ENCODE data around the gene GRN. TPM values are rescaled to one million over a fixed set of nuclear protein-coding genes. Genes with fewer than 3 reads are reported as not detected.

GRN gene
- total RNA-seq, 3 donors from 2014 or later (not counting 1 experiment from before 2014, with no cell fraction given) = 42.4 to 69.8 (median 55.6) TPM

GRCh38 chr17:44355642-44356099 lies 10.6 kb downstream of the GRN start:
- H3K4me3 ChIP-seq (ENCODE audit: low read length) = no peak overlapping the region
- no peak overlapping the region for H3K4me3 Mint-ChIP-seq
- no peak overlapping the region for H3K27ac Mint-ChIP-seq
- H3K9me3 ChIP-seq (ENCODE audit: control insufficient read depth, insufficient read depth, low read length) = no peaks in the 10 kb centered on the region
- H3K4me1 ChIP-seq (ENCODE audit: control insufficient read depth, insufficient read depth, low read length) = peaks cover 7% of the 10 kb centered on the region
- ATAC-seq (no peak), DNase-seq (peak in 1 of 2 donors; percentile 6)
- WGBS (ENCODE audit: insufficient coverage) = 88% methylated on average over 17 of the region's 17 CpGs
- intact Hi-C loops (cut with micrococcal nuclease) = no loop called here
- no peaks in the 10 kb centered on the region for H3K9me3 Mint-ChIP-seq
- H3K27me3 ChIP-seq (ENCODE audit: control insufficient read depth, insufficient read depth, low read length) = no peaks in the 10 kb centered on the region
- H3K27ac ChIP-seq (ENCODE audit: low read length) = no peak overlapping the region
- no peaks in the 10 kb centered on the region for H3K36me3 Mint-ChIP-seq
- no peak for TF ChIP-seq CTCF (IDR thresholded peaks at IDR 0.05)
- H3K27me3 Mint-ChIP-seq (ENCODE audit: low read depth in 2 of 2) = peaks cover 7 to 11% of the 10 kb centered on the region in 2 donors
- peaks cover 7% of the 10 kb centered on the region for H3K36me3 ChIP-seq (ENCODE audit: control insufficient read depth, insufficient read depth, low read length)
- H3K4me1 Mint-ChIP-seq = no peaks in the 10 kb centered on the region

DNA sequence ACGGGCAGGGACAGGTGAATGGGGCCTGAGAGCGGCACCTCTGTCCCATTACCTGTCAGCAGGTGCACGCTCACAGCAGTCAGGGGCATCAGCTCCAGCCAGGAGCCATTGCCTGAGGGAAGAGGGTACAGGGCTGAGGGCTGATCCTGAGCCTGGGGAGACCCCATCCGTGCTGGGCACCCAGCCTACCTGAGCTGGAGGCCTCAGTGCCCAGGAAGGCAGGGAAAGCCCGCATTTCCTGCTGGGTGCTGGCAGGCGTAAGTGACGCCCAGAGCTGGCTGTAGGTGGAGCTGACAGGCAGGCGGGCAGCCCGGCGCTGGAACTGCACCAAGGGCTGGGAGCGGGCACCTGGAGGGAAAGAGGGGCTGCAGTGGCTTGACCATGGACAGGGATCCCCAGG lies 11.1 kb downstream of the GRN start:
- Histone ChIP-seq H3K36me3 (ENCODE audit: control insufficient read depth, insufficient read depth, low read length) (peaks cover 6% of the 10 kb centered on the region), H3K27ac (ENCODE audit: low read length) (no peak overlapping the region), H3K27me3 (ENCODE audit: control insufficient read depth, insufficient read depth, low read length) (no peaks in the 10 kb centered on the region), H3K4me3 (ENCODE audit: low read length) (no peak overlapping the region), H3K9me3 (ENCODE audit: control insufficient read depth, insufficient read depth, low read length) (no peaks in the 10 kb centered on the region), H3K4me1 (ENCODE audit: control insufficient read depth, insufficient read depth, low read length) (peaks cover 7% of the 10 kb centered on the region)
- ATAC-seq = no peak
- Mint-ChIP-seq H3K27me3 (ENCODE audit: low read depth in 2 of 2) (peaks cover 8 to 11% of the 10 kb centered on the region in 2 donors), H3K4me1 (no peaks in the 10 kb centered on the region), H3K4me3 (no peak overlapping the region), H3K36me3 (no peaks in the 10 kb centered on the region), H3K9me3 (no peaks in the 10 kb centered on the region), H3K27ac (no peak overlapping the region)
- intact Hi-C loops (cut with micrococcal nuclease) = no loop called here
- 84% methylated on average over 11 of the region's 11 CpGs for WGBS (ENCODE audit: insufficient coverage)
- DNase-seq = no peak
- TF ChIP-seq CTCF (IDR thresholded peaks at IDR 0.05) = no peak

DNA sequence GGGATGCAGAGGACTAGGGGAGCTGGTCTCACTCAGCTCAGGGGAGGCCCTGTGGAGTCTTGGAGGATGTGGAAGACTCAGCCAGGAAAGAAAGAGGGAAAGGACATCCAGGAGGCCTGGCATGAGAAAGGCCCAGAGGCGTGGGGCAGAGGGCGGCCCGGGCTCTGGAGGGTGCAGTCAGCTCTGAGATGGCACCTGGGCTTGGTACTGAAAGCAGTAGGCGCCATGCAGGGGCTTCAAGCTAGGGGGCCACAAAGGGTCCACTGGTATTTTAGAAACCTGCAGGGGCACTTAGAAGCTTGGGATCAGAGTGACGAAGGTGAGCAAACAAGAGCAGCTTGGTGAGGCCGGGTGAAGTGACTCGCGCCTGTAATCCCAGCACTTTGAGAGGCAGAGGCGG lies 13.0 kb downstream of the GRN start:
- intact Hi-C loops (cut with micrococcal nuclease) = no loop called here
- no peaks in the 10 kb centered on the region for H3K36me3 Mint-ChIP-seq
- 96% methylated on average over 9 of the region's 9 CpGs for WGBS (ENCODE audit: insufficient coverage)

More for the DNA sequence above, 13.0 kb downstream of the GRN start:
- H3K27me3 Mint-ChIP-seq (ENCODE audit: low read depth in 2 of 2) = peaks cover 8 to 18% of the 10 kb centered on the region in 2 donors
- DNase-seq (no peak), ATAC-seq (no peak)
- no peak overlapping the region for H3K27ac Mint-ChIP-seq
- H3K4me1 Mint-ChIP-seq = no peaks in the 10 kb centered on the region
- Histone ChIP-seq H3K4me1 (ENCODE audit: control insufficient read depth, insufficient read depth, low read length) (peaks cover 11% of the 10 kb centered on the region), H3K27me3 (ENCODE audit: control insufficient read depth, insufficient read depth, low read length) (peaks cover 10% of the 10 kb centered on the region), H3K9me3 (ENCODE audit: control insufficient read depth, insufficient read depth, low read length) (no peaks in the 10 kb centered on the region), H3K4me3 (ENCODE audit: low read length) (no peak overlapping the region), H3K36me3 (ENCODE audit: control insufficient read depth, insufficient read depth, low read length) (no peaks in the 10 kb centered on the region), H3K27ac (ENCODE audit: low read length) (no peak overlapping the region)
- no peaks in the 10 kb centered on the region for H3K9me3 Mint-ChIP-seq
- H3K4me3 Mint-ChIP-seq = no peak overlapping the region
- no peak for TF ChIP-seq CTCF (IDR thresholded peaks at IDR 0.05)

Data from natural killer cell (primary cell).